SK-N-SH (cell line): ENCODE measurements around the gene NTSR2.

ENCODE experiments used
- EP300 ChIP-seq, 2 experiments: IDR thresholded peaks; 2 replicates each; pipeline versions ENCODE4 v1.4.0 to v1.6.1; 2012; ENCODE audit warnings: borderline replicate concordance in 1 of 2, low read depth in 1 of 2, low read length in 1 of 2
- EZH2phosphoT487 ChIP-seq: fragments of 200-600 bp; sonication (generic); IDR thresholded peaks from 2 replicates; pipeline ENCODE4 v1.6.1; 2017; ENCODE audit warnings: low read depth, mixed run types, mild to moderate bottlenecking, antibody characterized with exemption, moderate library complexity, borderline replicate concordance
- GABPA ChIP-seq: IDR thresholded peaks from 2 replicates; pipeline ENCODE4 v1.4.0; 2012; ENCODE audit warnings: low read depth, mild to moderate bottlenecking
- GATA2 ChIP-seq: sonication (generic); formaldehyde crosslinking; IDR thresholded peaks from 2 replicates; pipeline ENCODE4 v1.5.0; 2020; ENCODE audit warnings: mild to moderate bottlenecking, missing genetic modification reagents
- NFIC ChIP-seq: IDR thresholded peaks from 2 replicates; pipeline ENCODE4 v1.4.0; 2012; ENCODE audit warnings: borderline replicate concordance
- NRF1 ChIP-seq: IDR thresholded peaks from 2 replicates; pipeline ENCODE4 v1.6.1; 2012; ENCODE audit warnings: low read depth, mild to moderate bottlenecking, low read length
- POLR2AphosphoS5 ChIP-seq: IDR thresholded peaks from 2 replicates; pipeline ENCODE4 v1.6.1; 2012; ENCODE audit warnings: low read depth, low read length
- RFX5 ChIP-seq: IDR thresholded peaks from 2 replicates; pipeline ENCODE4 v1.6.1; 2012; ENCODE audit warnings: mild to moderate bottlenecking, improper control_type of control experiment, low read length
- RXRA ChIP-seq: IDR thresholded peaks from 2 replicates; pipeline ENCODE4 v1.4.0; 2012; ENCODE audit warnings: low read depth, mild to moderate bottlenecking, borderline replicate concordance
- TAF1 ChIP-seq: IDR thresholded peaks from 2 replicates; pipeline ENCODE4 v1.6.1; 2012; ENCODE audit warnings: low read depth, mild to moderate bottlenecking, low read length, moderate library complexity, borderline replicate concordance
- TEAD4 ChIP-seq: IDR thresholded peaks from 2 replicates; pipeline ENCODE4 v1.4.0; 2012; ENCODE audit warnings: mild to moderate bottlenecking, borderline replicate concordance; ENCODE audit not compliant: insufficient read depth
- TF ChIP-seq, protein P1 (sequence below): fragments of 200-600 bp; sonication (generic); IDR thresholded peaks from 2 replicates; pipeline ENCODE4 v1.6.1; 2017; ENCODE audit warnings: antibody characterized with exemption, mild to moderate bottlenecking, moderate library complexity
- TF ChIP-seq, protein P2 (sequence below): IDR thresholded peaks from 2 replicates; pipeline ENCODE4 v1.4.0; 2012; ENCODE audit warnings: low read depth
- TF ChIP-seq, protein P3 (sequence below): IDR thresholded peaks from 2 replicates; pipeline ENCODE4 v1.6.1; 2012; ENCODE audit warnings: mild to moderate bottlenecking, low read depth, low read length, moderate library complexity

DNA sequence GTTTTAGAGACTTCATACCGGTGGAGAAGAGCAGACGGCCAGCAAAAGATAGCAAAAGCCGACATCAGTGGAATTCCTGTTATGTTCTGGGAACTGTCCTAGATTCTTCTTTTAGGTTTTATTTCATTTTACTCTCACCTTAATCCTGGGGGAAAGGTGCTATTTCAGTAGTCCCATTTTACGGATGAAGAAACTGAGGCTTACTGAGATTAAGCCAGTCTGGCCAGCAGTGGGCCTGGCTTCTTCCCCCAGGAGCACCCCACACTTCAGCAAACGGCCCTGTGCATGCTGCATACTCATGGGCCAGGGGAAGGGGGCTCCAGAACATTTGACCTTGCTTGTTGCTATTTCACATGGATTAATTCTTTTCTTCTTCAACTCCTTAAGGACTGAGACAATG, 56.7 kb downstream of the NTSR2 start:
- TF ChIP-seq, protein P1, sequence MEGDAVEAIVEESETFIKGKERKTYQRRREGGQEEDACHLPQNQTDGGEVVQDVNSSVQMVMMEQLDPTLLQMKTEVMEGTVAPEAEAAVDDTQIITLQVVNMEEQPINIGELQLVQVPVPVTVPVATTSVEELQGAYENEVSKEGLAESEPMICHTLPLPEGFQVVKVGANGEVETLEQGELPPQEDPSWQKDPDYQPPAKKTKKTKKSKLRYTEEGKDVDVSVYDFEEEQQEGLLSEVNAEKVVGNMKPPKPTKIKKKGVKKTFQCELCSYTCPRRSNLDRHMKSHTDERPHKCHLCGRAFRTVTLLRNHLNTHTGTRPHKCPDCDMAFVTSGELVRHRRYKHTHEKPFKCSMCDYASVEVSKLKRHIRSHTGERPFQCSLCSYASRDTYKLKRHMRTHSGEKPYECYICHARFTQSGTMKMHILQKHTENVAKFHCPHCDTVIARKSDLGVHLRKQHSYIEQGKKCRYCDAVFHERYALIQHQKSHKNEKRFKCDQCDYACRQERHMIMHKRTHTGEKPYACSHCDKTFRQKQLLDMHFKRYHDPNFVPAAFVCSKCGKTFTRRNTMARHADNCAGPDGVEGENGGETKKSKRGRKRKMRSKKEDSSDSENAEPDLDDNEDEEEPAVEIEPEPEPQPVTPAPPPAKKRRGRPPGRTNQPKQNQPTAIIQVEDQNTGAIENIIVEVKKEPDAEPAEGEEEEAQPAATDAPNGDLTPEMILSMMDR = no peak
- TF ChIP-seq RXRA = no peak
- TF ChIP-seq, protein P2, sequence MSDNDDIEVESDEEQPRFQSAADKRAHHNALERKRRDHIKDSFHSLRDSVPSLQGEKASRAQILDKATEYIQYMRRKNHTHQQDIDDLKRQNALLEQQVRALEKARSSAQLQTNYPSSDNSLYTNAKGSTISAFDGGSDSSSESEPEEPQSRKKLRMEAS = no peak
- TF ChIP-seq GATA2 (CRISPR knock-in tag) = no peak
- TF ChIP-seq TAF1 = no peak
- no peak for TF ChIP-seq TEAD4
- TF ChIP-seq, protein P3, sequence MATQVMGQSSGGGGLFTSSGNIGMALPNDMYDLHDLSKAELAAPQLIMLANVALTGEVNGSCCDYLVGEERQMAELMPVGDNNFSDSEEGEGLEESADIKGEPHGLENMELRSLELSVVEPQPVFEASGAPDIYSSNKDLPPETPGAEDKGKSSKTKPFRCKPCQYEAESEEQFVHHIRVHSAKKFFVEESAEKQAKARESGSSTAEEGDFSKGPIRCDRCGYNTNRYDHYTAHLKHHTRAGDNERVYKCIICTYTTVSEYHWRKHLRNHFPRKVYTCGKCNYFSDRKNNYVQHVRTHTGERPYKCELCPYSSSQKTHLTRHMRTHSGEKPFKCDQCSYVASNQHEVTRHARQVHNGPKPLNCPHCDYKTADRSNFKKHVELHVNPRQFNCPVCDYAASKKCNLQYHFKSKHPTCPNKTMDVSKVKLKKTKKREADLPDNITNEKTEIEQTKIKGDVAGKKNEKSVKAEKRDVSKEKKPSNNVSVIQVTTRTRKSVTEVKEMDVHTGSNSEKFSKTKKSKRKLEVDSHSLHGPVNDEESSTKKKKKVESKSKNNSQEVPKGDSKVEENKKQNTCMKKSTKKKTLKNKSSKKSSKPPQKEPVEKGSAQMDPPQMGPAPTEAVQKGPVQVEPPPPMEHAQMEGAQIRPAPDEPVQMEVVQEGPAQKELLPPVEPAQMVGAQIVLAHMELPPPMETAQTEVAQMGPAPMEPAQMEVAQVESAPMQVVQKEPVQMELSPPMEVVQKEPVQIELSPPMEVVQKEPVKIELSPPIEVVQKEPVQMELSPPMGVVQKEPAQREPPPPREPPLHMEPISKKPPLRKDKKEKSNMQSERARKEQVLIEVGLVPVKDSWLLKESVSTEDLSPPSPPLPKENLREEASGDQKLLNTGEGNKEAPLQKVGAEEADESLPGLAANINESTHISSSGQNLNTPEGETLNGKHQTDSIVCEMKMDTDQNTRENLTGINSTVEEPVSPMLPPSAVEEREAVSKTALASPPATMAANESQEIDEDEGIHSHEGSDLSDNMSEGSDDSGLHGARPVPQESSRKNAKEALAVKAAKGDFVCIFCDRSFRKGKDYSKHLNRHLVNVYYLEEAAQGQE = no peak
- no peak for TF ChIP-seq RFX5
- TF ChIP-seq EP300 (IDR thresholded peaks at IDR 0.05; ENCODE audit: borderline replicate concordance in 1 of 2, low read depth in 1 of 2, low read length in 1 of 2) = no peak
- no peak for TF ChIP-seq NFIC
- no peak for TF ChIP-seq POLR2AphosphoS5
- TF ChIP-seq NRF1 = no peak
- TF ChIP-seq EZH2phosphoT487 = no peak
- TF ChIP-seq GABPA = no peak
